Effector memory CD8-positive, alpha-beta T cell (primary cell): Measurements from ENCODE around the gene SMCO4.

ENCODE experiments used
- ATAC-seq: fragments of 150-1000 bp; cut with Tn5 transposase; replicated peaks from 2 replicates; pipeline ENCODE4 v1.10.0; 2021; ENCODE audit warnings: mild to moderate bottlenecking, moderate library complexity
- DNase-seq, 3 experiments: peaks; one replicate each; pipeline ENCODE4 v3.0.0; 2021
- H3K27ac Mint-ChIP-seq, 2 donors: one replicate each; pipeline ENCODE4 v1.8.0; 2022; ENCODE audit warnings: mild to moderate bottlenecking in 2 of 2, mixed read lengths in 2 of 2, moderate library complexity in 2 of 2
- H3K27me3 Mint-ChIP-seq, 2 donors: one replicate each; pipeline ENCODE4 v1.8.0; 2022; ENCODE audit warnings: mixed read lengths in 2 of 2
- H3K36me3 Mint-ChIP-seq: one replicate; pipeline ENCODE4 v1.8.0; 2022; ENCODE audit warnings: mild to moderate bottlenecking, moderate library complexity, mixed read lengths; ENCODE audit not compliant: insufficient read depth
- H3K4me1 Mint-ChIP-seq, 2 donors: one replicate each; pipeline ENCODE4 v1.8.0; 2022; ENCODE audit warnings: low read depth in 2 of 2, mixed read lengths in 2 of 2
- H3K4me3 Mint-ChIP-seq, 2 donors: one replicate each; pipeline ENCODE4 v1.8.0; 2022; ENCODE audit warnings: mild to moderate bottlenecking in 2 of 2, mixed read lengths in 2 of 2, moderate library complexity in 2 of 2
- H3K9me3 Mint-ChIP-seq, 2 donors: one replicate each; pipeline ENCODE4 v1.8.0; 2022; ENCODE audit warnings: mixed read lengths in 2 of 2

Gene SMCO4

GRCh38 chr11:93498161-93498560 is 45.0 kb downstream of the SMCO4 start:
- Mint-ChIP-seq H3K4me3 (no peak overlapping the region), H3K36me3 (no peaks in the 10 kb centered on the region), H3K27me3 (no peaks in the 10 kb centered on the region), H3K27ac (no peak overlapping the region), H3K9me3 (no peaks in the 10 kb centered on the region), H3K4me1 (no peaks in the 10 kb centered on the region)
- DNase-seq = no peak
- no peak for ATAC-seq

- Mint-ChIP-seq H3K4me1 (no peaks in the 10 kb centered on the region), H3K36me3 (no peaks in the 10 kb centered on the region), H3K27me3 (no peaks in the 10 kb centered on the region), H3K27ac (no peak overlapping the region), H3K4me3 (no peak overlapping the region), H3K9me3 (no peaks in the 10 kb centered on the region)
- DNase-seq (no peak), ATAC-seq (no peak)
Measured at GRCh38 chr11:93497596-93497995, 45.6 kb downstream of the SMCO4 start.

GRCh38 chr11:93494357-93494756 is 48.8 kb downstream of the SMCO4 start:
- ATAC-seq (no peak), DNase-seq (no peak)
- Mint-ChIP-seq H3K36me3 (no peaks in the 10 kb centered on the region), H3K27ac (no peak overlapping the region), H3K4me3 (no peak overlapping the region), H3K9me3 (no peaks in the 10 kb centered on the region), H3K27me3 (no peaks in the 10 kb centered on the region), H3K4me1 (no peaks in the 10 kb centered on the region)

- Mint-ChIP-seq H3K4me3 (no peak overlapping the region), H3K4me1 (no peaks in the 10 kb centered on the region), H3K36me3 (no peaks in the 10 kb centered on the region), H3K27me3 (no peaks in the 10 kb centered on the region), H3K9me3 (no peaks in the 10 kb centered on the region), H3K27ac (no peak overlapping the region)
- no peak for DNase-seq
- no peak for ATAC-seq
Measured at GRCh38 chr11:93493252-93493897, 49.8 kb downstream of the SMCO4 start.

DNA sequence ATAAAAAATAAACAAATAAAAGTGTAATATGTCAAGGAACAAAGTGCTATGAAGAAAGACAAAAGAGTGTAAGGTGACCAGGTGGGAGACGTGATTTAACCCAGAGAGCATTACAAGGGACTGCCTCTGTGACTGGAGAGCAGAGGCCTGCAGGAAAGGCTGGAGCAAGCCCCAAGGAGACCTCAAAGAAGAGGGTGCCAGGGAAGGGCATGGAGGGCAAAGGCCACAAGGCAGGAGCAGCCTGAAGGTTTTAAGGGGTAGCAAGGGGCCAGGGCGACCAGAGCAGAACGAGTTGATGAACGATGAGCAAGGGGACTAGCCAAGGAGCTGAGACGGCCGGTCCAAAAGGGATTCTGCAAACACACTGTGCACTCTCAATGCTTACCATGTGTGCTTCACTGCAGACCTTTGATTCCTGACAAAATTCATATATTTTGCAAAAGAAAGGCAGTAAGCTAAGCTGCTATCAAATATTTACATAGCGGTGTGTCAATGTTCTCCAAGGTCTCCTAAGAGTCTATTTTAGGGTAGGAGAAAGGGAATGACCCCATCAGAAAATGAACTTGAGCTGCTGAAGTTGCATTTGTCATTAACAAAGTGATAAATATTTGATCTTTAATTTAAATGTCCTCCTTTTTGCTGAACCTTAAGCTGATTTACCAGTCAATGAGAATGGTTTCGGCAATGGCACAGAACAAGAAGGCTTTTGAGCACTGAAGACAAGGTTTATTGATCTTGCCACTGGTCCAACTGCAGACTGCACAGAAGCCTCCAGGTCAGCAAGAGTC is 50.5 kb downstream of the SMCO4 start:
- H3K9me3 Mint-ChIP-seq = no peaks in the 10 kb centered on the region
- ATAC-seq = no peak
- no peaks in the 10 kb centered on the region for H3K36me3 Mint-ChIP-seq
- H3K4me1 Mint-ChIP-seq = no peaks in the 10 kb centered on the region
- no peak overlapping the region for H3K4me3 Mint-ChIP-seq
- DNase-seq = no peak
- H3K27ac Mint-ChIP-seq = no peak overlapping the region
- H3K27me3 Mint-ChIP-seq = no peaks in the 10 kb centered on the region

DNA sequence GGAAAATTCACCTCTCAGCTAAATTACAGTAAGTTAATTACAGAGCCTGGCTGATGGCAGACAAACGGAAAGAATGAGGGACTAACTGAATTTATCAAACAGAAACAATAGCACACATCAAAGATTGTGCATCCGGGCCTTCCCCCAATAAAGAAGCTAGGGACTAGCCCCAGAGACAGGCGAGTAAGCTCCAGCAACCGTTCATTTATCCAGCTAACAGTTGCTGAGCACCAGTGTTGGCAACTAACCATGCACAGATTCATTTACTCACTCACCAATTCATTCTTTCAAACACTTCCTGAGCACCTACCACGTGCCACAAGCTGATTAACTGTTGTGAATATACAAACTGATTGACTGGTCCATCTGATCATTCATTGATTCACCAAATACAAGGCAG is 51.2 kb downstream of the SMCO4 start:
- H3K27ac Mint-ChIP-seq = no peak overlapping the region
- ATAC-seq (no peak), DNase-seq (no peak)
- no peaks in the 10 kb centered on the region for H3K9me3 Mint-ChIP-seq
- no peaks in the 10 kb centered on the region for H3K4me1 Mint-ChIP-seq
- no peaks in the 10 kb centered on the region for H3K36me3 Mint-ChIP-seq
- H3K4me3 Mint-ChIP-seq = no peak overlapping the region
- no peaks in the 10 kb centered on the region for H3K27me3 Mint-ChIP-seq

DNA sequence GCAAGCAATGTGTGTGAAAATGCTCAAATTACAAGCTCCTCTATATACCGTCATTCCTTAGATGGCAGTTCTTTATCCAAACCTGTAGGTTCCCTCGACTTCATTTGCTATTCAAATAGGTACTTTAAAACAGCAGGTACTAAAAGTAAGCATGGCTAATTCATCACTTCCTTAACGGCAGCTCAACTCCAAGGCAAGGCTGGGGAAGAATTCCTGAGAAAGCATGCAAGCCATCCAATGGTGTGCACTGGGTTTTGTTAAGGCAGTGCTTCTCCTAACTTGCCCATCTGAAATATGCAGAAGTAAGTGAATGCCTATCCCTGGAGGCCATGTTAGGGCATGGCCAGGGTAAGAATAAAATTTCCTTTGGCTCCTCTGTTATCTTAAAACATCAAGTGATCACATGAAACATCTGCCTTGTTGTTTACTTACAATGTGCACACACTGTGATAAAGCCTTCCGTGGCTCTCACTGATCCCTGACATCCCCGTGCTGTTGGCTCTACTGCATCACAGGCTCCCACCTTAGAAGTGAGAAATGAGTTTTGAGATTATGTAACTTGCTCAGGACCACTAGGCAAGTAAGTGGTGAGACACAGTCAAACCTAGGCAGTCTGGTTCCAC is 52.1 kb downstream of the SMCO4 start:
- Mint-ChIP-seq H3K36me3 (no peaks in the 10 kb centered on the region), H3K4me1 (no peaks in the 10 kb centered on the region), H3K27ac (no peak overlapping the region), H3K4me3 (no peak overlapping the region), H3K27me3 (no peaks in the 10 kb centered on the region), H3K9me3 (no peaks in the 10 kb centered on the region)
- ATAC-seq = no peak
- no peak for DNase-seq

GRCh38 chr11:93489841-93490240 is 53.4 kb downstream of the SMCO4 start:
- ATAC-seq = no peak
- Mint-ChIP-seq H3K4me1 (no peaks in the 10 kb centered on the region), H3K27ac (no peak overlapping the region), H3K27me3 (no peaks in the 10 kb centered on the region), H3K36me3 (no peaks in the 10 kb centered on the region), H3K4me3 (no peak overlapping the region), H3K9me3 (no peaks in the 10 kb centered on the region)
- no peak for DNase-seq

DNA sequence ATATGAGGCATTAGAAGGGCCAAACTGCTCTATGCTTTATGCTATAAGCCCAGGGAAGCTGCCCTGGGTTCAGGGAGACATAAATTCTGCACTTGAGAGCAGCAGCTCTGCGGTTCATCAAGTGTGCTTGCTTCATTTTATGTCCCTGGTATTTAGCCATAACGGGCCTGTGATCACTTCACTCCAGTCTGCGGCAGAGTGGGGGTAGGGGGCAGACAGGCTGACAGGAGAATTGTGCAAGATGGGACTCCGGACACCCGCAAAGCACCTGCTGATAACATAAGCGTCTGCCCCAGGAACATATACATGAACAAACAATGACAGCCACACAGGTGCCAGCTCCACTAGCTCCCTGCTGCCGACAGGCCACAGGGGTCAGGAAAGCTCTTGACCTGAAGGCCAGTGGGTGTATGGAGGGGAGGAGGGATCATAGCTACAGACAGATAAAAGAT is 56.1 kb downstream of the SMCO4 start:
- H3K27ac Mint-ChIP-seq = no peak overlapping the region
- ATAC-seq = no peak
- H3K4me1 Mint-ChIP-seq = no peaks in the 10 kb centered on the region
- no peak for DNase-seq
- no peak overlapping the region for H3K4me3 Mint-ChIP-seq
- no peaks in the 10 kb centered on the region for H3K36me3 Mint-ChIP-seq
- no peaks in the 10 kb centered on the region for H3K27me3 Mint-ChIP-seq
- H3K9me3 Mint-ChIP-seq = no peaks in the 10 kb centered on the region

DNA sequence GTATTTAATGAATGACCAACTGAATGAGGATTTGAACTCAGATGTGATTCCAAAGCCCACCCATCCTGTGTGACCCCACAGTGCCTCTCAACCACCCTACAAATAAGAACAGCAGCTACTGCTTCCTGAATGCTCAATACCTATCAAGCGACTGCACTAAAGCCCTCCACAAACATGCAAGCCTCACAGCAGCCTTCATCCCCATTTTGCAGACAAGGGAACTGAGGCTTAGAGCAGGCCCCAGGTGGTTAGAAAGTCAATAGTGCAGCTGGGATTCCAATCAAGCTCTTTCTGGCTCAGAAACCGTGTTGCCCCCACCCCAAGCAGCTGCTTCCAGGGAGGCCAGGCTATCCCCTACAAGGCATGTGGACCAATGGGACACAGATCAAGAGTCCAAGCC is 57.2 kb downstream of the SMCO4 start:
- Mint-ChIP-seq H3K36me3 (no peaks in the 10 kb centered on the region), H3K4me3 (no peak overlapping the region), H3K27ac (no peak overlapping the region), H3K27me3 (no peaks in the 10 kb centered on the region), H3K9me3 (no peaks in the 10 kb centered on the region), H3K4me1 (no peaks in the 10 kb centered on the region)
- no peak for ATAC-seq
- no peak for DNase-seq

DNA sequence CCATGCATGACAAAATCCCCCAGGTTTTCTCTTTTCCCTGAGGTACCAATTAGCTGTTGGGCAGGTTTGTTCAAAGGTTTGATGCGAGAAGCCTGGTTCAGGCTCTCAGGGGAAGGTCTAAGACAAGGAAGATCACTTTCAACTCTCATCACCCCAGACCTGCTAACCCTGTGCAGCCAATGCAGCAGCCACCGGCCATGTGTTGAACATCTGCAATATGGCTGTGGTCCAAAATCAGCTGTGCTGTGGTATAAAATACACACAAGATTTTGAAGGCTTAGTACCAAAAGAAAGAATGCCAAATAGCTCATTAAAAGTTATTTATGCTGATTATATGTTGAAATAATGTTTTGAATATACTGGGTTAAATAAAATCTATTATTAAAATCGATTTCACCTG is 58.5 kb downstream of the SMCO4 start:
- Mint-ChIP-seq H3K27ac (no peak overlapping the region), H3K4me1 (no peaks in the 10 kb centered on the region), H3K4me3 (no peak overlapping the region), H3K27me3 (no peaks in the 10 kb centered on the region), H3K36me3 (no peaks in the 10 kb centered on the region), H3K9me3 (no peaks in the 10 kb centered on the region)
- DNase-seq (no peak), ATAC-seq (no peak)

DNA sequence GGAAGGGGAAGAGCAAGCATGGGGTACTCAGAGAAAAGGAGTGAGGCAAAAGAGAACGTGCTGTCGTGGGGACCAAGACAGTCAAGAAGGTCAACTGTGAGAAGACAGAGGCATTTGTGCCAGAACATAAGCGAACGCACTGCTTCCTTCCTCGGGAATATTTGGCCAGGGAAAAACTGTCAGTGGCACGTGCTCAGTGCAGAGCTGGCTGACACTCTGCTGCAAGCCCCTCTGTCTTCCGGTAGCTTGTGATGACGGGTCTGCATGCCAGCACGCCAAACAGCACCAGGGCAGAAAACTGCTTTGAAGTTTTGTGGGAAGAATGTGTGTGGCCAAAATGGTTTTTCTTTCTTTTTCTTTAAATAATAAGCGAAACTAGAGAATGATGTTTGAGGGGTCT is 60.6 kb downstream of the SMCO4 start:
- Mint-ChIP-seq H3K4me3 (no peak overlapping the region), H3K9me3 (no peaks in the 10 kb centered on the region), H3K27ac (no peak overlapping the region), H3K36me3 (no peaks in the 10 kb centered on the region), H3K4me1 (no peaks in the 10 kb centered on the region), H3K27me3 (no peaks in the 10 kb centered on the region)
- no peak for ATAC-seq
- DNase-seq = no peak

DNA sequence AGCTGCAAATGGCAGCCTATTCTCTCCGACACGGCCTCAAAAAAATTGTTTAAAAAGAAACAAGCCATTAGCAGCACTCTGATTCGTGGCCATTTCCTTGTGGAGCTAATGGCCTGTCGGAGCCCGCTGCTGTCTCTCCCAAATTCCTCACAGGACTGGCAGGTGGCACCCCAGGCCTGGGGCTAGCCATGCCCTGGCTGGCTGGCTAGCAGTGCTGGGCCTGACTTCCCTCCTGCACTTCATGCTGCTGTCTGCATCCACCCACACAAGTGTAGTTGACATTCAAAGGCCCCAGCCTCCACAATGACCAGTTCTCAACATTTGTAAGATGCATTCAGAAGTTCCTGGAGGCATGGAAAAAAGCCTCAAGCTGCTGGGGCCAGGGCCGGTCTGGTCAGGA is 61.5 kb downstream of the SMCO4 start:
- ATAC-seq (no peak), DNase-seq (no peak)
- Mint-ChIP-seq H3K4me3 (no peak overlapping the region), H3K27ac (no peak overlapping the region), H3K36me3 (no peaks in the 10 kb centered on the region), H3K4me1 (no peaks in the 10 kb centered on the region), H3K27me3 (no peaks in the 10 kb centered on the region), H3K9me3 (no peaks in the 10 kb centered on the region)

GRCh38 chr11:93481279-93481678 is 61.9 kb downstream of the SMCO4 start:
- no peaks in the 10 kb centered on the region for H3K36me3 Mint-ChIP-seq
- no peak overlapping the region for H3K27ac Mint-ChIP-seq
- no peaks in the 10 kb centered on the region for H3K9me3 Mint-ChIP-seq
- no peak overlapping the region for H3K4me3 Mint-ChIP-seq
- no peaks in the 10 kb centered on the region for H3K4me1 Mint-ChIP-seq
- ATAC-seq = no peak
- H3K27me3 Mint-ChIP-seq = no peaks in the 10 kb centered on the region
- DNase-seq = no peak
